Loucy (cell line): ENCODE measurements around the gene SYT2.

Experiments used
- CTCF ChIP-seq: fragments of 200-600 bp; sonication (generic); conservative IDR thresholded peaks from 2 replicates; pipeline ENCODE4 v1.5.1; 2014; ENCODE audit warnings: mild to moderate bottlenecking, antibody characterized with exemption, low read length
- EZH2phosphoT487 ChIP-seq: fragments of 200-600 bp; IDR thresholded peaks from 2 replicates; pipeline ENCODE4 v1.6.1; 2018; ENCODE audit warnings: antibody characterized with exemption, mild to moderate bottlenecking, moderate library complexity, borderline replicate concordance

GRCh38 chr1:202605515-202605914 lies 104.7 kb downstream of the SYT2 start:
- no peak for TF ChIP-seq CTCF
- TF ChIP-seq EZH2phosphoT487 = no peak
